Activated naive CD4-positive, alpha-beta T cell treated with anti-CD3 and anti-CD28 coated beads, Interleukin-2, amount 10 ng/mL, durations not matched to agents 7 days and 5 days (primary cell): ENCODE data around the gene NLK.
"Not testable (repeated sequence)": the region's sequence is repeated elsewhere in the genome, so short reads cannot be mapped to it uniquely, and the experiment has no call there.

ENCODE experiments used
- CTCF ChIA-PET: fragments of 350-600 bp; sonication (Branson Sonifier 250); formaldehyde crosslinking; loops from one replicate; lab custom pipeline; 2021; ENCODE audit warnings: antibody characterized with exemption; lab: Charles Lee
- DNase-seq: peaks from one replicate; pipeline ENCODE4 v3.0.0-alpha.2; 2020
- H3K27ac Mint-ChIP-seq: one replicate; pipeline ENCODE4 v1.8.0; 2021; ENCODE audit warnings: mild to moderate bottlenecking, moderate library complexity, mixed read lengths
- H3K27me3 Mint-ChIP-seq: one replicate; pipeline ENCODE4 v1.8.0; 2021; ENCODE audit warnings: mild to moderate bottlenecking, mixed read lengths
- H3K36me3 Mint-ChIP-seq: one replicate; pipeline ENCODE4 v1.8.0; 2021; ENCODE audit warnings: mixed read lengths
- H3K4me1 Mint-ChIP-seq: one replicate; pipeline ENCODE4 v1.8.0; 2021; ENCODE audit warnings: mixed read lengths
- H3K4me3 Mint-ChIP-seq: one replicate; pipeline ENCODE4 v1.8.0; 2021; ENCODE audit warnings: mild to moderate bottlenecking, moderate library complexity, mixed read lengths
- H3K9me3 Mint-ChIP-seq: one replicate; pipeline ENCODE4 v1.8.0; 2021; ENCODE audit warnings: mixed read lengths

The NLK gene

DNA sequence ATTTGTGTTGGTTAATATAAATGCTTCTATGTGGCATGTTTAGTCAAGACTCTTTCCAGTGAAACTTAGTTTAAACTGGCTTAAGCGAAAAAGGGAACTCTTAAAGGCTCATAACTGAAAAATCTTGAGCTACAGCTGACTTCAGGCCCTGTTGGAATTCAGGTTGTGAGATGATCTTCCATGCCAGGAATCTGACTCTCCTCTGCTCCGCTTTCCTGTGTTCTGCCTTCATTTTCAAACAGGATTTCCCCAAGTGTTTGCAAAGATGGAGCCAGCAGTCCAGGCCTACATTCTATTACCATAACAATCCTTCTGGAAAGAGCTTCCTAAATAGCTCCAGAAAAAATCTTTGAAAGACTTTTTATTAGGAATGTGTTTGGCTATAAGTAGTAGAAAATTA lies 134.9 kb downstream of the NLK start:
- H3K27me3 Mint-ChIP-seq, result no peaks in the 10 kb centered on the region
- no peak overlapping the region for H3K4me3 Mint-ChIP-seq
- DNase-seq, result no peak
- H3K36me3 Mint-ChIP-seq, result peaks cover 14% of the 10 kb centered on the region
- peaks cover 18% of the 10 kb centered on the region for H3K4me1 Mint-ChIP-seq
- H3K9me3 Mint-ChIP-seq, result no peaks in the 10 kb centered on the region
- CTCF ChIA-PET, result interaction anchor here (0.9 kb wide), 1 partner anchor 75 kb away, joined by 3 read pairs; no protein-coding TSS in a partner anchor
- H3K27ac Mint-ChIP-seq, result no peak overlapping the region

DNA sequence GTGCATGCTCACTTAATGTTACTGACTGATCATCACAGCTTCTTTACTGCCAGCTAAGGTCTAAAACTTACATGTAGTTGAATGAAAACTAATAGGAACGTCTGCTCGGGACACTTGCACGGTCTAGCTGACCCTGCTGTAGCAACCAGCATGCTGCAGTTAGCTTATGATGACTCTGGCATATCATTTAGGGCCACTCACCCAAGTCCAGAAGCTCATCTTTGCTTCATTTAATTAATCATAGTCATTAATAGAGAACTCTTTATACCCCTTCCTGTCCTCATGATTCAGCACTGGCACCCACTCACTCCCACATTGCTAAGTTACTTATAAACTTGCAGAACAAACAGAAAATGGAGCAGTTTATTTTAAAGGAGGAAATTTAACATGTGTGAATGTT lies 136.3 kb downstream of the NLK start:
- Mint-ChIP-seq H3K4me3 (no peak overlapping the region), H3K4me1 (peaks cover 10% of the 10 kb centered on the region), H3K9me3 (no peaks in the 10 kb centered on the region), H3K36me3 (peaks cover 5% of the 10 kb centered on the region), H3K27me3 (no peaks in the 10 kb centered on the region), H3K27ac (no peak overlapping the region)
- CTCF ChIA-PET, result no interaction called here
- DNase-seq, result no peak

DNA sequence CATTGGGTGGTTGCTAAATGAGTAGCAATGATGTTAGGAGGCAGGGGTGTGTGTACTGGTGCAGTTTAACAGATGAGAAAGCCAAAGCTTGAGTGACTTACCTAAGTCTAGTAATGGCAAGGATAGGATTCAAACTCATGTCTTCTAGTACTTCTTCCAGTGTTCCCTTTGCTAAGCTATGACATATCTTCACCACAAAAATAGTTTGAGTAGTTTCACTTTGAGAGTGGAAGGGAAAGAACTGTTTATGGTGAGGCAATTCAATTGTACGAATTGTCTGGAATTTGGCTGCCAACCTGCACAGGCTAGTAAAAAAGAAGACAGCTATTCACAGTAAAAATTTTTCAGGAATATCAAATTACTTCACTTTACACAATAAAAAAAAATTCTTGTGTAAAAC lies 138.0 kb downstream of the NLK start:
- no peaks in the 10 kb centered on the region for H3K9me3 Mint-ChIP-seq
- CTCF ChIA-PET, result interaction anchor here (0.9 to 2.2 kb wide), 2 partner anchors 25 to 52 kb away, joined by 3 to 4 read pairs; no protein-coding TSS in a partner anchor
- no peaks in the 10 kb centered on the region for H3K4me1 Mint-ChIP-seq
- no peak overlapping the region for H3K4me3 Mint-ChIP-seq
- no peak overlapping the region for H3K27ac Mint-ChIP-seq
- H3K27me3 Mint-ChIP-seq, result no peaks in the 10 kb centered on the region
- DNase-seq, result no peak
- peaks cover 3% of the 10 kb centered on the region for H3K36me3 Mint-ChIP-seq

DNA sequence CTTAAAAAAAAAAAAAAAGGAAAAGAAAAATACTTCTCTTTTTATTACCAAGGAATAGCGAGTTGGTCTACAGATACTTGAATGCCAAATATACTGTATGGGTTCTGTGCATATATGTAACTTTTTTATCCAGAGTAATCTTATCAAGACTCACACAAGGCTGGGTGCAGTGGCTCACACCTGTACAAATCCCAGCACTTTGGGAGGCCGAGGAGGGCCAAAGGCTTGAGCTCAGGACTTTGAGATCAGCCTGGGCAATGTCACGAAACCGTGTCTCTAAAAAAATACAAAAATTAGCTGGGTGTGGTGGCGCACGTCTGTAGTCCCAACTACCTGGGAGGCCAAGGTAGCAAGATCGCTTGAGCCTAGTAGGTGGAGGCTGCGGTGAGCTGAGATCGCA lies 139.1 kb downstream of the NLK start:
- Mint-ChIP-seq H3K27me3 (no peaks in the 10 kb centered on the region), H3K4me3 (no peak overlapping the region), H3K4me1 (no peaks in the 10 kb centered on the region), H3K36me3 (peaks cover 14% of the 10 kb centered on the region), H3K9me3 (peaks cover 4% of the 10 kb centered on the region), H3K27ac (no peak overlapping the region)
- no peak for DNase-seq
- CTCF ChIA-PET, result interaction anchor here (2.2 kb wide), 1 partner anchor 50 kb away, joined by 4 read pairs; no protein-coding TSS in a partner anchor

- Mint-ChIP-seq H3K9me3 (peaks cover 6% of the 10 kb centered on the region), H3K4me1 (no peaks in the 10 kb centered on the region), H3K27me3 (no peaks in the 10 kb centered on the region), H3K27ac (no peak overlapping the region), H3K4me3 (no peak overlapping the region), H3K36me3 (peaks cover 18% of the 10 kb centered on the region)
- DNase-seq, result no peak
- CTCF ChIA-PET, result interaction anchor here (2.2 kb wide), 1 partner anchor 49 kb away, joined by 4 read pairs; no protein-coding TSS in a partner anchor
These were observed 140.1 kb downstream of the NLK start for GRCh38 chr17:28182559-28182958.

GRCh38 chr17:28185658-28186057 lies 143.2 kb downstream of the NLK start:
- no peaks in the 10 kb centered on the region for H3K27me3 Mint-ChIP-seq
- no peak overlapping the region for H3K4me3 Mint-ChIP-seq
- DNase-seq, result no peak
- H3K27ac Mint-ChIP-seq, result no peak overlapping the region
- H3K4me1 Mint-ChIP-seq, result no peaks in the 10 kb centered on the region
- peaks cover 6% of the 10 kb centered on the region for H3K9me3 Mint-ChIP-seq
- H3K36me3 Mint-ChIP-seq, result peaks cover 17% of the 10 kb centered on the region
- CTCF ChIA-PET, result no interaction called here

- H3K36me3 Mint-ChIP-seq, result peaks cover 17% of the 10 kb centered on the region
- H3K9me3 Mint-ChIP-seq, H3K4me1 Mint-ChIP-seq, H3K27me3 Mint-ChIP-seq, DNase-seq, CTCF ChIA-PET, H3K4me3 Mint-ChIP-seq, H3K27ac Mint-ChIP-seq: not testable (repeated sequence)
These were observed 144.0 kb downstream of the NLK start for GRCh38 chr17:28186472-28186871.

DNA sequence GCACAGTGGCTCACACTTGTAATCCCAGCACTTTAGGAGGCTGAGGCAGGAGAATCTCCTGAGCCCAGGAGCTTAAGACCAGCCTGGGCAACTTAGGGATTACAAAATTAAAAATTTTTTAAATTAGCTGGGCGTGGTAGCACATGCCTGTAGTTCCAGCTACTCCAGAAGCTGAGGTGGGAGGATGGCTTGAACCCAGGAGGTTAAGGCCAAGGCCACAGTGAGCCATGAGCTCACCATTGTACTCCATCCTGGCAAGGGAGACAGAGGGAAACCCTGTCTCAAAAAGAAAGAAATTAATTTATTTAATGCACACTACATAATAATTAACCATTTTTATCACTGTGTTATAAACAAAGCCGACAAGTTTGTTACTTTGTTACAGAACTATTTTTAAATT lies 145.5 kb downstream of the NLK start:
- Mint-ChIP-seq H3K36me3 (peaks cover 19% of the 10 kb centered on the region), H3K4me3 (no peak overlapping the region), H3K4me1 (peaks cover 2% of the 10 kb centered on the region), H3K27me3 (no peaks in the 10 kb centered on the region), H3K27ac (no peak overlapping the region), H3K9me3 (peaks cover 6% of the 10 kb centered on the region)
- CTCF ChIA-PET, result no interaction called here
- no peak for DNase-seq

- CTCF ChIA-PET, result no interaction called here
- Mint-ChIP-seq H3K4me1 (peaks cover 9% of the 10 kb centered on the region), H3K36me3 (peaks cover 23% of the 10 kb centered on the region), H3K27ac (no peak overlapping the region), H3K4me3 (no peak overlapping the region), H3K27me3 (no peaks in the 10 kb centered on the region), H3K9me3 (peaks cover 6% of the 10 kb centered on the region)
- no peak for DNase-seq
These were observed 146.4 kb downstream of the NLK start for GRCh38 chr17:28188841-28189263.

GRCh38 chr17:28189667-28190066 lies 147.2 kb downstream of the NLK start:
- Mint-ChIP-seq H3K9me3 (peaks cover 6% of the 10 kb centered on the region), H3K4me1 (peaks cover 9% of the 10 kb centered on the region), H3K4me3 (no peak overlapping the region), H3K27ac (no peak overlapping the region), H3K36me3 (peaks cover 25% of the 10 kb centered on the region), H3K27me3 (no peaks in the 10 kb centered on the region)
- no peak for DNase-seq
- CTCF ChIA-PET, result no interaction called here

DNA sequence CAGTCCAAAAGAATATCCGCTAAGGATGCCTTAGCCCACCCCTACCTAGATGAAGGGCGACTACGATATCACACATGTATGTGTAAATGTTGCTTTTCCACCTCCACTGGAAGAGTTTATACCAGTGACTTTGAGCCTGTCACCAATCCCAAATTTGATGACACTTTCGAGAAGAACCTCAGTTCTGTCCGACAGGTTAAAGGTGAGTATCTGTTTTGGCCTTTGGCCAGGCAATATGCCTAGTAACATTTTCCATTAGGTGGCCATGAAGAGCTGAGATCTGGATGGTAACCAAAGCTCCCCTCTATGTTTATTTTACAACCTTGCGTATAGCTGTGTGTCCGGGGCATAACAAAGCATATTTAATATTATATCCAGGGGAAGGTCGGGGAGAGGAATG lies 148.5 kb downstream of the NLK start:
- Mint-ChIP-seq H3K4me3 (no peak overlapping the region), H3K27me3 (no peaks in the 10 kb centered on the region), H3K9me3 (peaks cover 6% of the 10 kb centered on the region), H3K4me1 (peaks cover 9% of the 10 kb centered on the region), H3K36me3 (peaks cover 18% of the 10 kb centered on the region), H3K27ac (no peak overlapping the region)
- CTCF ChIA-PET, result interaction anchor here (0.6 to 1.2 kb wide), 2 partner anchors 16 to 490 kb away, joined by 3 read pairs; no protein-coding TSS in a partner anchor
- DNase-seq, result no peak

DNA sequence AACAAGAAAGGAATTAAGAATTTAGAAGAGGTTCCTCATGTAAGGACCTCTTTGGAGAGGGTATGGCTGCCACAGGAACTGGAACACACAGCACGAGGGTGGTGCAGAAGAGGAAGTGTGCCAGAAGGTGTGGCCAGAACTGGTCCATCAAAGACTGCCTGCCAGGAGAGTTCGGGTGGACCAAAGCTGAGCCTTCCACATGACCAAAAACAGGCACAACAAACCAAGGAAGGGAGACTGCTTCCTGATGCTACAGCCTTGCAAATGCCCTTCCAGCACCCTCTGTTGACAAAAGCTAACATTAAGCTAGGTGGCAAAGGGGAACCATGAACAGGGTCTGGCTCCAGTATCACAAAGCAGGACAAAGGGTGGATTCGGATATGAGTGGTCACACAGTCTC lies 150.8 kb downstream of the NLK start:
- Mint-ChIP-seq H3K4me1 (peaks cover 12% of the 10 kb centered on the region), H3K36me3 (peaks cover 11% of the 10 kb centered on the region), H3K9me3 (no peaks in the 10 kb centered on the region), H3K27me3 (no peaks in the 10 kb centered on the region), H3K27ac (no peak overlapping the region), H3K4me3 (no peak overlapping the region)
- CTCF ChIA-PET, result no interaction called here
- no peak for DNase-seq

DNA sequence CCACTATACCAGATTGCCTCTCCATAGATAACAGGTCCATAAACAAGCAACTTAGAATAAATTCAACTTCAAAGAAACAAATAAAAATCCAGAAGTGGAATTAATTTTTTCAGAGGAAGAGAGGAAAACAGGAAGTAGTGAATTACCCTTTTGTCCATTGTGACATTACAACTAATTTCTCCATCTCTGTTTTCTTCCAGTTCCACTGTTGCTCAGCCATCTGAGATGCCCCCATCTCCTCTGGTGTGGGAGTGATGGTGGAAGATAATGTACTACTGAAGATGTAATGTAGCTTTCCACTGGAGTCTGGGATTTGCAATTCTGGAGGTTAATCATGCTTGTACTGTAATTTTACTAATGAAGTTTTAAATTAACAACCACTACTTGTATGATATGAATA lies 151.9 kb downstream of the NLK start:
- CTCF ChIA-PET, result no interaction called here
- H3K4me3 Mint-ChIP-seq, result no peak overlapping the region
- H3K27me3 Mint-ChIP-seq, result no peaks in the 10 kb centered on the region
- peaks cover 11% of the 10 kb centered on the region for H3K36me3 Mint-ChIP-seq
- H3K9me3 Mint-ChIP-seq, result no peaks in the 10 kb centered on the region
- no peak overlapping the region for H3K27ac Mint-ChIP-seq
- no peak for DNase-seq
- H3K4me1 Mint-ChIP-seq, result peaks cover 12% of the 10 kb centered on the region

- Mint-ChIP-seq H3K4me1 (peaks cover 12% of the 10 kb centered on the region), H3K36me3 (peaks cover 11% of the 10 kb centered on the region), H3K27ac (no peak overlapping the region), H3K9me3 (no peaks in the 10 kb centered on the region), H3K27me3 (no peaks in the 10 kb centered on the region), H3K4me3 (no peak overlapping the region)
- CTCF ChIA-PET, result no interaction called here
- no peak for DNase-seq
These were observed 154.2 kb downstream of the NLK start for GRCh38 chr17:28196636-28197035.

- H3K9me3 Mint-ChIP-seq, result no peaks in the 10 kb centered on the region
- CTCF ChIA-PET, result no interaction called here
- peaks cover 3% of the 10 kb centered on the region for H3K4me1 Mint-ChIP-seq
- peaks cover 5% of the 10 kb centered on the region for H3K36me3 Mint-ChIP-seq
- H3K4me3 Mint-ChIP-seq, result no peak overlapping the region
- peaks cover 5% of the 10 kb centered on the region for H3K27me3 Mint-ChIP-seq
- DNase-seq, result no peak
- no peak overlapping the region for H3K27ac Mint-ChIP-seq
These were observed 156.6 kb downstream of the NLK start for GRCh38 chr17:28199115-28199514.

GRCh38 chr17:28199728-28200127 lies 157.3 kb downstream of the NLK start:
- CTCF ChIA-PET, result no interaction called here
- H3K27me3 Mint-ChIP-seq, result peaks cover 8% of the 10 kb centered on the region
- H3K9me3 Mint-ChIP-seq, result no peaks in the 10 kb centered on the region
- no peak for DNase-seq
- peaks cover 3% of the 10 kb centered on the region for H3K4me1 Mint-ChIP-seq
- H3K4me3 Mint-ChIP-seq, result no peak overlapping the region
- no peak overlapping the region for H3K27ac Mint-ChIP-seq
- H3K36me3 Mint-ChIP-seq, result peaks cover 3% of the 10 kb centered on the region
